ENCODE measurements around the gene PTAR1. TPM values are rescaled to one million over a fixed set of nuclear protein-coding genes. Genes with fewer than 3 reads are reported as not detected.
"Not testable (repeated sequence)": the region's sequence is repeated elsewhere in the genome, so short reads cannot be mapped to it uniquely, and the experiment has no call there.

The PTAR1 gene
- total RNA-seq, 1 donor from 2014 or later: 48.2 TPM

- TF ChIP-seq CTCF (IDR thresholded peaks at IDR 0.05): no peak
- Mint-ChIP-seq H3K36me3 (ENCODE audit: low read depth) (no peaks in the 10 kb centered on the region), H3K27me3 (ENCODE audit: low read depth) (peaks cover 7% of the 10 kb centered on the region), H3K9me3 (ENCODE audit: low read depth) (no peaks in the 10 kb centered on the region), H3K27ac (ENCODE audit: unreplicated experiment) (no peak overlapping the region), H3K4me3 (ENCODE audit: unreplicated experiment) (no peak overlapping the region), H3K4me1 (ENCODE audit: low read depth) (no peaks in the 10 kb centered on the region)
- no peak for DNase-seq (ENCODE audit: low spot score)
Measured at GRCh38 chr9:69801989-69802388, 42.2 kb upstream of the PTAR1 start.

GRCh38 chr9:69800027-69800426 lies 40.2 kb upstream of the PTAR1 start:
- not testable (repeated sequence) for H3K9me3 Mint-ChIP-seq (ENCODE audit: low read depth); H3K4me3 Mint-ChIP-seq (ENCODE audit: unreplicated experiment)

GRCh38 chr9:69799521-69799920 lies 39.7 kb upstream of the PTAR1 start:
- not testable (repeated sequence) for H3K9me3 Mint-ChIP-seq (ENCODE audit: low read depth); H3K27ac Mint-ChIP-seq (ENCODE audit: unreplicated experiment); H3K4me3 Mint-ChIP-seq (ENCODE audit: unreplicated experiment); H3K36me3 Mint-ChIP-seq (ENCODE audit: low read depth); DNase-seq (ENCODE audit: low spot score); H3K4me1 Mint-ChIP-seq (ENCODE audit: low read depth)
- peaks cover 12% of the 10 kb centered on the region for H3K27me3 Mint-ChIP-seq (ENCODE audit: low read depth)

More at GRCh38 chr9:69800027-69800426, 40.2 kb upstream of the PTAR1 start:
- H3K36me3 Mint-ChIP-seq (ENCODE audit: low read depth); H3K27me3 Mint-ChIP-seq (ENCODE audit: low read depth); H3K4me1 Mint-ChIP-seq (ENCODE audit: low read depth); H3K27ac Mint-ChIP-seq (ENCODE audit: unreplicated experiment); DNase-seq (ENCODE audit: low spot score): not testable (repeated sequence)

GRCh38 chr9:69798744-69799143 lies 38.9 kb upstream of the PTAR1 start:
- H3K4me1 Mint-ChIP-seq (ENCODE audit: low read depth): no peaks in the 10 kb centered on the region
- H3K36me3 Mint-ChIP-seq (ENCODE audit: low read depth): no peaks in the 10 kb centered on the region
- H3K9me3 Mint-ChIP-seq (ENCODE audit: low read depth): no peaks in the 10 kb centered on the region
- no peak overlapping the region for H3K4me3 Mint-ChIP-seq (ENCODE audit: unreplicated experiment)
- no peak overlapping the region for H3K27ac Mint-ChIP-seq (ENCODE audit: unreplicated experiment)
- H3K27me3 Mint-ChIP-seq (ENCODE audit: low read depth): peaks cover 17% of the 10 kb centered on the region
- no peak for DNase-seq (ENCODE audit: low spot score)
- no peak for TF ChIP-seq CTCF (IDR thresholded peaks at IDR 0.05)

GRCh38 chr9:69797675-69798074 lies 37.9 kb upstream of the PTAR1 start:
- no peak for TF ChIP-seq CTCF (IDR thresholded peaks at IDR 0.05)
- H3K9me3 Mint-ChIP-seq (ENCODE audit: low read depth): no peaks in the 10 kb centered on the region
- H3K36me3 Mint-ChIP-seq (ENCODE audit: low read depth): no peaks in the 10 kb centered on the region
- H3K4me1 Mint-ChIP-seq (ENCODE audit: low read depth): no peaks in the 10 kb centered on the region
- H3K27me3 Mint-ChIP-seq (ENCODE audit: low read depth): peaks cover 21% of the 10 kb centered on the region
- no peak overlapping the region for H3K4me3 Mint-ChIP-seq (ENCODE audit: unreplicated experiment)
- no peak overlapping the region for H3K27ac Mint-ChIP-seq (ENCODE audit: unreplicated experiment)
- DNase-seq (ENCODE audit: low spot score): no peak

GRCh38 chr9:69794356-69794755 lies 34.5 kb upstream of the PTAR1 start:
- Mint-ChIP-seq H3K4me3 (ENCODE audit: unreplicated experiment) (no peak overlapping the region), H3K27me3 (ENCODE audit: low read depth) (peaks cover 41% of the 10 kb centered on the region), H3K36me3 (ENCODE audit: low read depth) (peaks cover 1% of the 10 kb centered on the region), H3K9me3 (ENCODE audit: low read depth) (no peaks in the 10 kb centered on the region), H3K27ac (ENCODE audit: unreplicated experiment) (no peak overlapping the region), H3K4me1 (ENCODE audit: low read depth) (no peaks in the 10 kb centered on the region)
- no peak for DNase-seq (ENCODE audit: low spot score)
- no peak for TF ChIP-seq CTCF (IDR thresholded peaks at IDR 0.05)

Measured in chondrocyte (in vitro differentiated cells).